IMR-90 (cell line): ENCODE results near the gene LRRTM4. TPM values are rescaled to one million over a fixed set of nuclear protein-coding genes. Genes with fewer than 3 reads are reported as not detected.

Source experiments
- ATAC-seq: fragments of 200-7000 bp; cut with Tn5 transposase; 2 replicates; pipeline ENCODE4 v1.9.1; 2020; ENCODE audit warnings: low read depth, mild to moderate bottlenecking, moderate library complexity
- BruUV-seq: library from RNA; stranded (reverse); fragments of 400-500 nt; replicated peaks from 2 replicates; lab custom pipeline; 2021; lab: Mats Ljungman, UMichigan
- CTCF ChIA-PET: fragments of 300-600 bp; formaldehyde crosslinking; extraction: SDS; loops from one replicate; lab custom pipeline; 2021; ENCODE audit warnings: antibody characterized with exemption; lab: Yijun Ruan, JAX
- POLR2A ChIA-PET: fragments of 300-600 bp; sonication (Branson Sonifier 250); formaldehyde crosslinking; loops from one replicate; lab custom pipeline; 2022; ENCODE audit warnings: antibody characterized with exemption; ENCODE audit not compliant: unreplicated experiment; lab: Charles Lee
- DNase-seq: peaks from one replicate; pipeline ENCODE4 v3.0.0; 2013
- H2AFZ ChIP-seq: replicated peaks from 2 replicates; pipeline ENCODE3; 2013; ENCODE audit warnings: low read length, mild to moderate bottlenecking; ENCODE audit not compliant: poor library complexity
- H2AK5ac ChIP-seq: 2 replicates; pipeline ENCODE4 v1.6.1; 2013; ENCODE audit warnings: low read depth, low read length, inconsistent platforms
- H2AK9ac ChIP-seq: replicated peaks from 2 replicates; pipeline ENCODE3; 2013; ENCODE audit warnings: mild to moderate bottlenecking, low read depth, low read length, moderate library complexity; ENCODE audit not compliant: poor library complexity
- H2BK120ac ChIP-seq: 2 replicates; pipeline ENCODE4 v1.6.1; 2013; ENCODE audit warnings: low read depth, low read length, inconsistent platforms
- H2BK15ac ChIP-seq: 3 replicates; pipeline ENCODE4 v1.6.1; 2013; ENCODE audit warnings: low read depth, low read length, inconsistent platforms
- H2BK20ac ChIP-seq: 2 replicates; pipeline ENCODE4 v1.6.1; 2013; ENCODE audit warnings: low read depth, mild to moderate bottlenecking, inconsistent platforms, low read length, moderate library complexity
- H2BK5ac ChIP-seq: 2 replicates; pipeline ENCODE4 v1.6.1; 2013; ENCODE audit warnings: mild to moderate bottlenecking, low read depth, low read length, inconsistent platforms; ENCODE audit not compliant: poor library complexity, severe bottlenecking
- H3K14ac ChIP-seq: replicated peaks from 2 replicates; pipeline ENCODE4 v1.6.1; 2013; ENCODE audit warnings: low read depth, low read length, inconsistent platforms
- H3K18ac ChIP-seq: 2 replicates; pipeline ENCODE4 v1.6.1; 2013; ENCODE audit warnings: low read depth, low read length, control low read depth
- H3K23ac ChIP-seq: 2 replicates; pipeline ENCODE4 v1.6.1; 2013; ENCODE audit warnings: low read depth, low read length, inconsistent platforms
- H3K27ac ChIP-seq: 2 replicates; pipeline ENCODE4 v1.5.1; 2013; ENCODE audit warnings: mild to moderate bottlenecking, control low read depth, low read length; ENCODE audit not compliant: insufficient read depth
- H3K27me3 ChIP-seq: 2 replicates; pipeline ENCODE4 v1.6.1; 2013; ENCODE audit warnings: low read length; ENCODE audit not compliant: control insufficient read depth, insufficient read depth
- H3K36me3 ChIP-seq: 2 replicates; pipeline ENCODE4 v1.6.1; 2013; ENCODE audit warnings: low read length, mixed read lengths; ENCODE audit not compliant: control insufficient read depth, insufficient read depth
- H3K4ac ChIP-seq: 2 replicates; pipeline ENCODE4 v1.6.1; 2013; ENCODE audit warnings: low read depth, low read length, inconsistent platforms
- H3K4me1 ChIP-seq: 2 replicates; pipeline ENCODE4 v1.6.1; 2013; ENCODE audit warnings: low read length, mixed read lengths; ENCODE audit not compliant: control insufficient read depth, insufficient read depth
- H3K4me2 ChIP-seq: 2 replicates; pipeline ENCODE4 v1.6.1; 2013; ENCODE audit warnings: low read depth, mild to moderate bottlenecking, control low read depth, low read length, moderate library complexity
- H3K4me3 ChIP-seq: 2 replicates; pipeline ENCODE4 v1.5.1; 2013; ENCODE audit warnings: low read depth, mild to moderate bottlenecking, control low read depth, low read length, moderate library complexity; ENCODE audit not compliant: insufficient read depth
- H3K56ac ChIP-seq: 2 replicates; pipeline ENCODE4 v1.6.1; 2013; ENCODE audit warnings: low read length, inconsistent platforms; ENCODE audit not compliant: insufficient read depth; ENCODE audit errors: extremely low read depth
- H3K79me1 ChIP-seq, 2 experiments: 2 replicates each; pipeline ENCODE4 v1.6.1; 2013; ENCODE audit warnings: low read length in 2 of 2, inconsistent platforms in 1 of 2, low read depth in 1 of 2
- H3K9ac ChIP-seq: 2 replicates; pipeline ENCODE4 v1.6.1; 2013; ENCODE audit warnings: low read depth, low read length, control low read depth
- H3K9me1 ChIP-seq: 2 replicates; pipeline ENCODE4 v1.6.1; 2013; ENCODE audit warnings: low read length, inconsistent platforms; ENCODE audit not compliant: insufficient read depth
- H3K9me3 ChIP-seq: 2 replicates; pipeline ENCODE4 v1.6.1; 2013; ENCODE audit warnings: low read length; ENCODE audit not compliant: control insufficient read depth, insufficient read depth
- H4K20me1 ChIP-seq: 2 replicates; pipeline ENCODE4 v1.6.1; 2013; ENCODE audit warnings: low read length, inconsistent platforms; ENCODE audit not compliant: insufficient read depth
- H4K5ac ChIP-seq: 2 replicates; pipeline ENCODE4 v1.6.1; 2013; ENCODE audit warnings: mild to moderate bottlenecking, low read depth, low read length, control low read depth
- H4K8ac ChIP-seq, 2 experiments: 2 replicates each; pipeline ENCODE4 v1.6.1; 2013; ENCODE audit warnings: low read depth in 2 of 2, low read length in 2 of 2, control low read depth in 1 of 2, inconsistent platforms in 1 of 2
- H4K91ac ChIP-seq: 2 replicates; pipeline ENCODE4 v1.6.1; 2013; ENCODE audit warnings: low read depth, low read length, inconsistent platforms; ENCODE audit not compliant: insufficient read depth
- CEBPB ChIP-seq: IDR thresholded peaks from 2 replicates; pipeline ENCODE4 v1.6.1; 2012; ENCODE audit warnings: low read depth, low read length, improper control_type of control experiment
- CTCF ChIP-seq: conservative IDR thresholded peaks from 2 replicates; pipeline ENCODE4 v1.5.1; 2012; ENCODE audit warnings: mild to moderate bottlenecking, low read depth, low read length, improper control_type of control experiment
- MXI1 ChIP-seq: IDR thresholded peaks from 2 replicates; pipeline ENCODE4 v1.6.1; 2012; ENCODE audit warnings: low read depth, mild to moderate bottlenecking, low read length, moderate library complexity, borderline replicate concordance
- NFE2L2 ChIP-seq: fragments of 150-350 bp; IDR thresholded peaks from 2 replicates; pipeline ENCODE4 v1.6.1; 2016; ENCODE audit warnings: low read depth, mild to moderate bottlenecking, low read length
- SMC3 ChIP-seq: fragments of 150-350 bp; IDR thresholded peaks from 2 replicates; pipeline ENCODE4 v1.6.1; 2016; ENCODE audit warnings: low read depth, mild to moderate bottlenecking, antibody characterized with exemption, low read length, moderate library complexity
- WGBS, 2 experiments: methylation state at CpG; one replicate each; pipeline versions ENCODE4 v1.1.5 to v1.1.7; 2013; ENCODE audit warnings: missing lambda C conversion rate in 2 of 2; ENCODE audit not compliant: insufficient read length in 1 of 2; ENCODE audit errors: extremely low coverage in 2 of 2; 5-methylcytosine and 5-hydroxymethylcytosine counted together
- dilution Hi-C: fragments of 300-500 bp; cut with HindIII; formaldehyde crosslinking; loops from one replicate; pipeline ENCODE4 v1.14.3; 2018; ENCODE audit warnings: low sequenced_read_pairs; ENCODE audit not compliant: unreplicated experiment
- in situ Hi-C: fragments of 300-500 bp; cut with MboI; formaldehyde crosslinking; loops from 3 replicates; pipeline ENCODE4 v1.14.3; 2019; ENCODE audit warnings: low sequenced_read_pairs, inconsistent platforms, mixed read lengths
- intact Hi-C: fragments of 100-400 bp; cut with micrococcal nuclease; formaldehyde crosslinking; loops from 2 replicates; pipeline ENCODE4 v1.10.0; 2022
- polyA plus RNA-seq, 3 experiments: library from polyadenylated mRNA; depleted of rRNA; stranded (reverse); fragments of >200 nt; gene quantifications; 2 replicates each; pipeline ENCODE4 v1.2.3, GENCODE V29; 2012; ENCODE audit warnings: low replicate concordance in 1 of 3
- total RNA-seq: library from RNA; depleted of rRNA; stranded (reverse); fragments of >200 nt; gene quantifications from 2 replicates; pipeline ENCODE4 v1.2.3, GENCODE V29; 2012
- TF ChIP-seq, protein P1 (sequence below): fragments of 150-350 bp; IDR thresholded peaks from 2 replicates; pipeline ENCODE4 v1.6.1; 2016; ENCODE audit warnings: low read depth, mild to moderate bottlenecking, low read length, moderate library complexity, borderline replicate concordance

Gene LRRTM4
- total and polyA plus RNA-seq, 2 of the 4 experiments (the other 2 are of a cell fraction): not detected

GRCh38 chr2:77142141-77142540, 380.0 kb downstream of the LRRTM4 start:
- intact Hi-C loops: no loop called here
- dilution Hi-C loops: no loop called here

More at GRCh38 chr2:77142141-77142540, 380.0 kb downstream of the LRRTM4 start:
- ChIA-PET CTCF (no interaction called here), POLR2A (no interaction called here)
- Histone ChIP-seq H3K79me1 (no peaks in the 10 kb centered on the region), H3K23ac (no peak overlapping the region), H3K14ac (no peak overlapping the region), H4K5ac (no peak overlapping the region), H3K36me3 (no peaks in the 10 kb centered on the region), H4K20me1 (no peaks in the 10 kb centered on the region), H2BK15ac (no peak overlapping the region), H3K18ac (no peak overlapping the region), H2AK9ac (no peak overlapping the region), H3K4me3 (no peak overlapping the region), H3K9ac (no peak overlapping the region), H3K27ac (no peak overlapping the region), H2AK5ac (no peak overlapping the region), H2BK5ac (no peak overlapping the region), H3K27me3 (no peaks in the 10 kb centered on the region), H2BK20ac (no peak overlapping the region), H3K4ac (no peak overlapping the region), H3K9me1 (no peaks in the 10 kb centered on the region), H3K56ac (no peak overlapping the region), H3K4me1 (no peaks in the 10 kb centered on the region), H3K4me2 (no peak overlapping the region), H2AFZ (no peak overlapping the region), H4K91ac (no peak overlapping the region), H3K9me3 (peaks cover 2% of the 10 kb centered on the region; the same call in 1 of the 2 replicates), H2BK120ac (no peak overlapping the region), H4K8ac (no peak overlapping the region)
- in situ Hi-C loops: no loop called here
- TF ChIP-seq MXI1 (no peak), CEBPB (no peak), NFE2L2 (no peak), SMC3 (no peak), CTCF (no peak)
- TF ChIP-seq, protein P1, sequence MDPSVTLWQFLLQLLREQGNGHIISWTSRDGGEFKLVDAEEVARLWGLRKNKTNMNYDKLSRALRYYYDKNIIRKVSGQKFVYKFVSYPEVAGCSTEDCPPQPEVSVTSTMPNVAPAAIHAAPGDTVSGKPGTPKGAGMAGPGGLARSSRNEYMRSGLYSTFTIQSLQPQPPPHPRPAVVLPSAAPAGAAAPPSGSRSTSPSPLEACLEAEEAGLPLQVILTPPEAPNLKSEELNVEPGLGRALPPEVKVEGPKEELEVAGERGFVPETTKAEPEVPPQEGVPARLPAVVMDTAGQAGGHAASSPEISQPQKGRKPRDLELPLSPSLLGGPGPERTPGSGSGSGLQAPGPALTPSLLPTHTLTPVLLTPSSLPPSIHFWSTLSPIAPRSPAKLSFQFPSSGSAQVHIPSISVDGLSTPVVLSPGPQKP: no peak
- WGBS, 2 experiments: no CpG with 5 or more reads among the region's 3 CpGs
- no TSS peak for BruUV-seq
- ATAC-seq (no peak), DNase-seq (no peak)
